ENCODE measurements around the gene STARD5. TPM values are rescaled to one million over a fixed set of nuclear protein-coding genes. Genes with fewer than 3 reads are reported as not detected.

Gene STARD5
- total and polyA plus RNA-seq, 2 of the 4 experiments (the other 2 are of a cell fraction), result 5.0 to 22.8 TPM

DNA sequence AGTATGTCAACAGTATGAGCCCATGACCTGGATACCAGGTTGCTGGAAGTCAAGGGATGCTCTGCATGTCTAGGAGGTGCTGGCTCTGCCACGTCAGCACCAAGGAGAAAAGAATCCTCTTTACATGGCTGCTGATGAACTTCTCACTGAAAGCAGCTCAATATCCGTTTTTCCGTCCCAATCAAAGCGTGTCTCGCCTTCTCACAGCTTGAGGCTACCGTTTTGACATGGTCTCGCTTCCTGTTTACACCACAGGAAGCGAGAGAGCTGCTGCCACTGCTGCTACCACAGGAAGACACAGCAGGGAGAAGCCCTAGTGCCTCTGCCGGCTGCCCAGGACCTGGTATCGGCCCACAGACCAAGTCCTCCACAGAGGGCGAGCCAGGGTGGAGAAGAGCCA lies 27.3 kb downstream of the STARD5 start:
- H4K91ac ChIP-seq (ENCODE audit: insufficient read depth, low read depth, low read length), result no peak overlapping the region
- H2BK20ac ChIP-seq (ENCODE audit: low read depth, low read length), result no peak overlapping the region
- no TSS peak for BruUV-seq (replicated peaks)
- H3K9me1 ChIP-seq (ENCODE audit: insufficient read depth, low read length), result peaks cover 15% of the 10 kb centered on the region
- peaks cover 19% of the 10 kb centered on the region; the same call in 1 of the 2 replicates for H3K36me3 ChIP-seq (ENCODE audit: control insufficient read depth, insufficient read depth, low read length)
- no peak overlapping the region for H4K5ac ChIP-seq (ENCODE audit: low read depth, low read length)
- no peak overlapping the region for H3K14ac ChIP-seq (replicated peaks; ENCODE audit: low read depth, low read length)
- H3K4me3 ChIP-seq (ENCODE audit: insufficient read depth, low read depth, low read length), result no peak overlapping the region
- ChIA-PET CTCF (no interaction called here), POLR2A (ENCODE audit: unreplicated experiment) (no interaction called here)
- H3K79me1 ChIP-seq (ENCODE audit: low read depth in 1 of 2, low read length in 2 of 2), result no peaks in the 10 kb centered on the region
- no peak overlapping the region for H3K56ac ChIP-seq (ENCODE audit: extremely low read depth, insufficient read depth, low read length)
- intact Hi-C loops (cut with micrococcal nuclease) (no loop called here), dilution Hi-C loops (cut with HindIII; ENCODE audit: low sequenced_read_pairs, unreplicated experiment) (no loop called here), in situ Hi-C loops (cut with MboI; ENCODE audit: low sequenced_read_pairs) (no loop called here)
- H2BK120ac ChIP-seq (ENCODE audit: low read depth, low read length), result no peak overlapping the region
- no peaks in the 10 kb centered on the region for H3K27me3 ChIP-seq (ENCODE audit: control insufficient read depth, insufficient read depth, low read length)
- DNase-seq (no peak), ATAC-seq (ENCODE audit: low read depth) (no peak)
- H3K9me3 ChIP-seq (ENCODE audit: control insufficient read depth, insufficient read depth, low read length), result no peaks in the 10 kb centered on the region
- no peak overlapping the region for H3K4ac ChIP-seq (ENCODE audit: low read depth, low read length)
- H3K27ac ChIP-seq (ENCODE audit: insufficient read depth, low read length), result no peak overlapping the region
- TF ChIP-seq RCOR1 (IDR thresholded peaks at IDR 0.05; ENCODE audit: insufficient replicate concordance, low read length) (no peak), FOS (IDR thresholded peaks at IDR 0.05; ENCODE audit: low read depth, low read length) (no peak)
- TF ChIP-seq, protein P1, sequence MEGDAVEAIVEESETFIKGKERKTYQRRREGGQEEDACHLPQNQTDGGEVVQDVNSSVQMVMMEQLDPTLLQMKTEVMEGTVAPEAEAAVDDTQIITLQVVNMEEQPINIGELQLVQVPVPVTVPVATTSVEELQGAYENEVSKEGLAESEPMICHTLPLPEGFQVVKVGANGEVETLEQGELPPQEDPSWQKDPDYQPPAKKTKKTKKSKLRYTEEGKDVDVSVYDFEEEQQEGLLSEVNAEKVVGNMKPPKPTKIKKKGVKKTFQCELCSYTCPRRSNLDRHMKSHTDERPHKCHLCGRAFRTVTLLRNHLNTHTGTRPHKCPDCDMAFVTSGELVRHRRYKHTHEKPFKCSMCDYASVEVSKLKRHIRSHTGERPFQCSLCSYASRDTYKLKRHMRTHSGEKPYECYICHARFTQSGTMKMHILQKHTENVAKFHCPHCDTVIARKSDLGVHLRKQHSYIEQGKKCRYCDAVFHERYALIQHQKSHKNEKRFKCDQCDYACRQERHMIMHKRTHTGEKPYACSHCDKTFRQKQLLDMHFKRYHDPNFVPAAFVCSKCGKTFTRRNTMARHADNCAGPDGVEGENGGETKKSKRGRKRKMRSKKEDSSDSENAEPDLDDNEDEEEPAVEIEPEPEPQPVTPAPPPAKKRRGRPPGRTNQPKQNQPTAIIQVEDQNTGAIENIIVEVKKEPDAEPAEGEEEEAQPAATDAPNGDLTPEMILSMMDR (conservative IDR thresholded peaks at IDR 0.05; ENCODE audit: low read depth, low read length), result no peak
- H2BK5ac ChIP-seq (ENCODE audit: low read depth, low read length, poor library complexity, severe bottlenecking), result no peak overlapping the region
- no peak overlapping the region for H2AK5ac ChIP-seq (ENCODE audit: low read depth, low read length)
- peak overlapping the region; percentile 56 for H2AFZ ChIP-seq (replicated peaks; ENCODE audit: low read length, poor library complexity)
- no peaks in the 10 kb centered on the region for H4K20me1 ChIP-seq (ENCODE audit: insufficient read depth, low read length)
- H2BK15ac ChIP-seq (ENCODE audit: low read depth, low read length), result no peak overlapping the region
- no peak overlapping the region for H3K18ac ChIP-seq (ENCODE audit: low read depth, low read length)
- no peaks in the 10 kb centered on the region for H3K4me1 ChIP-seq (ENCODE audit: control insufficient read depth, insufficient read depth, low read length)
- 55% methylated on average over 2 of the region's 11 CpGs; no CpG with 5 or more reads in 1 of the 2 experiments for WGBS, 2 experiments (ENCODE audit: extremely low coverage in 2 of 2, insufficient read length in 1 of 2)
- H2AK9ac ChIP-seq (replicated peaks; ENCODE audit: low read depth, low read length, poor library complexity), result no peak overlapping the region
- no peak overlapping the region for H3K4me2 ChIP-seq (ENCODE audit: low read depth, low read length)
- H3K9ac ChIP-seq (ENCODE audit: low read depth, low read length), result no peak overlapping the region
- H3K23ac ChIP-seq (ENCODE audit: low read depth, low read length), result no peak overlapping the region
- H4K8ac ChIP-seq (ENCODE audit: low read depth in 2 of 2, low read length in 2 of 2), result no peak overlapping the region

All from IMR-90 (cell line).